Ovary (tissue), 3 donors: ENCODE measurements around the gene GPC3.

Experiments used
- EP300 ChIP-seq: sonication (generic); formaldehyde crosslinking; IDR thresholded peaks from one replicate; pipeline ENCODE4 v1.6.1; 2017; ENCODE audit warnings: antibody characterized with exemption
- POLR2A ChIP-seq: fragments of 450-650 bp; IDR thresholded peaks from one replicate; pipeline ENCODE4 v1.6.1; 2017; ENCODE audit warnings: antibody characterized with exemption, mild to moderate bottlenecking, moderate library complexity
- TF ChIP-seq, protein P1 (sequence below), 3 donors: fragments of 450-650 bp in 2 of 3; fragments of 200-600 bp in 1 of 3; IDR thresholded peaks; one replicate each; pipeline versions ENCODE4 v1.5.1 to v1.8.0; 2016 to 2022; ENCODE audit warnings: antibody characterized with exemption in 3 of 3, mild to moderate bottlenecking in 1 of 3
- donor health status: DM: no; HTN: no; CAD: no.

DNA sequence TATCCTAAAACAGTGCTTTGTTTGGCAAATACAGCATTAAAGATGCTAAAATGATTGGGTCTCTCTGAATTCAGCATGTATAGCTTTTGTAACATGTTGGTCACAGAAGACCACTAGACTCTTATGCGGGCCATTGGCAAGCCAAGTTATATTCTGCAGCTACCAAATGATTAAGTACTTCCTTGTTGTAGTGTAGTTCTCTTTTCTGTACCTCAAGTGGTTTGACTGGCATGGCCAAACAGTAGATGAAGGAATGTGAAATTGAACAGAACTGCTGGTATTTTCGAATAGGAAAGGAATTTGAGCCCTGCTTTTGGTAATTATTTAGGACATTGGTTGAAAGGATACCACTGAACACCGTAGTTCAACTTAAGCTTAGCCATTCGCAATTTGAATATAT, 376.2 kb downstream of the GPC3 start:
- TF ChIP-seq, protein P1, sequence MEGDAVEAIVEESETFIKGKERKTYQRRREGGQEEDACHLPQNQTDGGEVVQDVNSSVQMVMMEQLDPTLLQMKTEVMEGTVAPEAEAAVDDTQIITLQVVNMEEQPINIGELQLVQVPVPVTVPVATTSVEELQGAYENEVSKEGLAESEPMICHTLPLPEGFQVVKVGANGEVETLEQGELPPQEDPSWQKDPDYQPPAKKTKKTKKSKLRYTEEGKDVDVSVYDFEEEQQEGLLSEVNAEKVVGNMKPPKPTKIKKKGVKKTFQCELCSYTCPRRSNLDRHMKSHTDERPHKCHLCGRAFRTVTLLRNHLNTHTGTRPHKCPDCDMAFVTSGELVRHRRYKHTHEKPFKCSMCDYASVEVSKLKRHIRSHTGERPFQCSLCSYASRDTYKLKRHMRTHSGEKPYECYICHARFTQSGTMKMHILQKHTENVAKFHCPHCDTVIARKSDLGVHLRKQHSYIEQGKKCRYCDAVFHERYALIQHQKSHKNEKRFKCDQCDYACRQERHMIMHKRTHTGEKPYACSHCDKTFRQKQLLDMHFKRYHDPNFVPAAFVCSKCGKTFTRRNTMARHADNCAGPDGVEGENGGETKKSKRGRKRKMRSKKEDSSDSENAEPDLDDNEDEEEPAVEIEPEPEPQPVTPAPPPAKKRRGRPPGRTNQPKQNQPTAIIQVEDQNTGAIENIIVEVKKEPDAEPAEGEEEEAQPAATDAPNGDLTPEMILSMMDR (IDR thresholded peaks at IDR 0.05) = no peak
- no peak for TF ChIP-seq EP300
- no peak for TF ChIP-seq POLR2A
